Endothelial cell of umbilical vein (primary cell): ENCODE results near the gene PLEKHA5.

Source experiments
- CTCF ChIP-seq, 2 donors: IDR thresholded peaks; 1 replicate in 1 of 2; 2 replicates in 1 of 2; pipeline ENCODE4 v1.5.1; 2011; ENCODE audit warnings: low read length in 2 of 2, mild to moderate bottlenecking in 2 of 2, moderate library complexity in 2 of 2, control low read depth in 1 of 2, inconsistent platforms in 1 of 2, low read depth in 1 of 2; ENCODE audit not compliant: insufficient read depth in 1 of 2; ENCODE audit errors: extremely low read depth in 1 of 2
- POLR2A ChIP-seq: IDR thresholded peaks from 2 replicates; pipeline ENCODE4 v1.6.1; 2012; ENCODE audit warnings: low read depth, mild to moderate bottlenecking, control low read depth, low read length
- POLR2AphosphoS5 ChIP-seq: IDR thresholded peaks from 2 replicates; pipeline ENCODE4 v1.6.1; 2012; ENCODE audit warnings: low read depth, mild to moderate bottlenecking, control low read depth, low read length, moderate library complexity; ENCODE audit not compliant: insufficient read depth

GRCh38 chr12:19192710-19193109 is 63.2 kb downstream of the PLEKHA5 start:
- no peak for TF ChIP-seq POLR2AphosphoS5
- TF ChIP-seq CTCF (IDR thresholded peaks at IDR 0.05; ENCODE audit: extremely low read depth in 1 of 2, insufficient read depth in 1 of 2, low read depth in 1 of 2, low read length in 2 of 2), result no peak
- no peak for TF ChIP-seq POLR2A
